GM18861 (cell line): ENCODE measurements around the gene MCM3.

ENCODE experiments used
- ATAC-seq: cut with Tn5 transposase; IDR thresholded peaks from one replicate; pipeline ENCODE4 v1.9.1; 2021; ENCODE audit not compliant: unreplicated experiment

MCM3 gene

DNA sequence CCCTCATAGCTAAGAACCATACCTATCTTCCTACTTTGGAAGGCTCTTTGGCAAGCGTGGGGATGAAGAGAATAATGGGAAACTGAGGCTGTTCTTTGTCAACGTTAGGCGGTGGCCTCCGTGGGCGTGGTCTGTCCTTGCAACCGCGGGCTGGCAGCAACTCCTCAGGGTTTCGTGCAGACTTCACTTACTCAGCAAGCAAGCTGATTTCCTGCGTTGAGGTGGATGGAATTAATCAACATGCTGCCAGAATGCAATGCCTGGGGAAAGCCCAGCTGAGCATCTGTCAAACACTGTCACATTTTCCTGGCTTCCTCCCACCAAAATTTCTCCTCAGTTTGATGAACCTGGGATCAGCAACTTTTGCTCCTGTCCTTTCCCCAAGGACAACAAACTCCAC lies 31.0 kb downstream of the MCM3 start:
- ATAC-seq, result no peak

DNA sequence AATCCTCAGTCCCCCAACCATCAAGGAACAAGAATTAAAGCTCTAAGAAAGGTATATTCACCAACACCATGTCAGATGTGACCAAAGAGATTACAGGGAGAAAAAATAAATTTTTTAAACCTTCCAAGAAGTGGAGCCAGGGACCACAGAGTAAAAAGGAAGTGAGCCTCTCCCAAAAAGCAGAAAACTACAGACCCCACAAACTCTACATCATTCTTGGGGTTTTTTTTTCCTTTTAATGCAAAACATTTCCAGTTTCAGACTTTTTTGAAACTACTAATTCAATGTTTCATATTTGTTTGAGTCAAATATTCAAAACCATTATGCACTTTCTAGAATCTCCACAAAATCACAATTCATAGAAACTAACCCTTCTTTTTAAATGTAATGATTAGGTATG lies 33.4 kb downstream of the MCM3 start:
- no peak for ATAC-seq

DNA sequence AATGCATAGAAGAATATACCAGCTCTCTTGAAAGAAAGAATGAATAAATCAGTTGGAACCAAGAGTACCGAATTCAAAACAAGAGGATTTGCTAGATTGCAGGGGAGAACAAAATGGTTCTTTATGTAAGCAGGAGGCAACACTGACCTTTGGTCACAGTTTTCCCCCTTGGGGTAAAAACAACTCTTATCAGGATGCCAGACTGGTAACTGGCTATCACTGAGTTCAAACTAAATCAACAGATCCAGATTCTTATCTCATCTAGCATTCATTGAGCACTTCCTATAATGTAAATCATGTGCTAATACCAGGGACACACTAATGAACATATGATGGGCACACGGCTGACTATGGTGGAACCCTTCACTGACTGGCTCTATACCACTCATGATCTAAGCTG lies 35.5 kb downstream of the MCM3 start:
- ATAC-seq, result no peak

DNA sequence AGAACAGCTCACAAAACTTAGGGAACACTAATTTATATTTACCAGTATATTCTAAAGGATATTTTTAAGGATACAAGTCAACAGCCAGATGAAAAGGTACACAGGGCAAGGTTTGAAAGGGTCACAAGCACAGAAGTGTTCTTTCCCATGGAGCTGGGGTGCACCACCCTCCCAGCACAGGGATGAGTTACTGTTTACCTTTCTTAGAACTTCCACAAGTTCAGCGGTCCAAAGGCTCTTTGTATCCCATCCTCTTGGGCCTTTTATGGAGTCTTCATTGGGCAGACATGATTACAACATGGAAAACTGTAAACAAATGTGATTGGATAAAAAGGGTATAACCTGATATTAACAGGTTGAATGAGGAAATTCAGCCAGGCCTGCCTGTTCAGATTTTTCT lies 39.1 kb downstream of the MCM3 start:
- no peak for ATAC-seq

DNA sequence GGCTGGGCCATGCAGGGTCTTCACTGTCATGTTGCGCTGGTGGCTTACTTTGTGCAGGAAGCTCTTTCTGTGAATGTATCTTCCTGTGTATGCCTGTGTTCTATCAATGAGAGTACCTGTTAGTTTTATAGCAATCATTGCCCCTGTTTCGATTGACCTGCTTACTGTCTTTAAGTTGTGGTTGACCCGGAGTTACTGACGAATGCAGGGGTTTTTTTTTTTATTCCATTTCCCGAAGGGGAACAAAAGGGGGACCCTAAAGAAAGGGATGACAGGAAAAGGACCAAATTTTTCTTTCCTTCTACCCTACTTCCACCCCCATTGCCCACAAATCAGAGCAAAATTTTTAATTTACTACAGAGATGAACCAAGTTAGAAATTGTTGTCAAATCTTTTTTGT lies 40.1 kb downstream of the MCM3 start, which contains the start of gene IL17F:
Gene IL17F (minus strand): TSS at position 101 of the 400 bp plus-strand sequence. CDS start 71 bp downstream, at position 30.
- ATAC-seq, result no peak

DNA sequence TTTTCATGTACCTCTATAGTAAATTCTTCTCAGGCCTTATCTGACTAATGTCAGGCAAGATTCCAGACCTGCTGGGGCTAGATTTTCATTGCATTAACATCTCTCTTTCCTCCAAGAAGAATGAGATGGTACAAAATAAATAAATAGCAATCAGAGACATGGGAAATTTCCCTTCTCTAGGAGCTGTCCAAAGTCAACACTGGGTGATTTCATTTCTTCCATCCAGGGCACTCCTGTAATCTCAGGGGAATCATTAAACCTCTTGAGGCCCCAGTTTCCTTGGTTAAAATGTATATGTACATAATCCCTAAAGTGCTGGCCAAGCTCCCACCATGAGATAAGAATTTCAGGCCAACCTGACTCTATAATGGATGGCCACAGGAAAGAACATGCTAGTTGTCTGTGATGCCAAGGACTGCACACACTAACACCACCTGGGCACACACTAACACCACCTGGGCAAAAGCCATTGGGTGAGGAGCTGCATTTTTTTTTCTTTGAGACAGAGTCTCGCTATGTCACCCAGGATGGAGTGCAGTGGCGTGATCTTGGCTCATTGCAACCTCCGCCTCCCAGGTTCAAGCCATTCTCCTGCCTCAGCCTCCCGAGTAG lies 41.2 kb downstream of the MCM3 start:
- no peak for ATAC-seq

DNA sequence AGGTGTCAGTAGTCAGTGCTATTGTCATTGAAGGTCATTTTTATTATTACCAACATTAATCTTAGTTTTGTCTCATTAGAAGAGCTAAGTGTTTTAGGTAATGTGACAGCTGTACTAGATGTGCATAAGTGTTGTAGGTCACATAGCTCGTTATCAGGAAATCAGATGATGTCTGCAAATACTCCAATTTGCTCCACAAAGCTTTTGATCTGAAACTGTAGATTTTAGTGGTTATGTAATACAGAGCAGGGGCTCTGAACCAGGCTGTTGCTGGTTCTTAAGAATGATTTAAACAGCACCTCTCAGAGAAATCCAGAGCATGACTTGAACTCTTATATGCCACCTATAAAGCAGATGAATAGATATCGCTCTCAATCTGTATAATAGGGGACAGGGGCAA lies 42.7 kb downstream of the MCM3 start:
- no peak for ATAC-seq

DNA sequence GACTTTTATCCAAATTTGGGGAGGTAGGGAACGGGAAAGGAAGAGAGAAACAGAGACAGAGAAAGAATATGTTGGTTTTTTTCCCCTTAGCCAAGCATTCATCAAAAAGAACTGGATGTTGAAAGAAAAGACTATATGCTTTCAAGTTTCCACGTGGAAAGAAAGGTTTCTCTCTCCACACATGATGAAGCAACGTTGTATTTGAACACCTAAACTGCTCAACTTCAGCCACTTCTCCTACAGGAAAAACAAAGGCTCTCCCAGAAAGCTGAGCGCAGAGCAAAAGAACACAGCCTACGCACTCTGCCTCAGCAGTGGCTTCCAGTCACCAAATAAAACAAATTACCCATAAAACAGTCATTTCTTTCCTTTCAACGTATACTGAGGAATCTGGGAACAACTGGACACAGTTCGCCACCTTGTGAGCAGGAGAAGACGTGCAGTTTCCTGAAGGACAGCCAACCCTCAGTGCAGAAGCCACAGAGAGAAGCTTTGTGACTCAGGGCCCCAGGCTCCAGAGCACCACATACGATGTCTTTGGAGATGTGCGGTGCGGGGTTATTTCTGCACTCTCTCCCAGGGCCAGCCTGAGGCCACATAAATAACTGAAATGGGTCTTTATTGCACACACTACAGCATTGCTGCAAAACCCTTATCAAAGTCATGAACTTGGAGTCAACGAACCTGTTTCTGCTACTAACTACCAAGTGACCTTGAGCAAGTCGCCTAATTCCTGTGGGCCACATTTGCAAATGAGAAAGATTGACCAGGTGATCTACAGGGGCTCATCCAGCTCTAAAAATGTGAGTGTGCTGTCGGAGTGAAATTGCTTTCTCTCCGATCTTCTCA lies 50.3 kb downstream of the MCM3 start:
- peak; percentile 83 for ATAC-seq

DNA sequence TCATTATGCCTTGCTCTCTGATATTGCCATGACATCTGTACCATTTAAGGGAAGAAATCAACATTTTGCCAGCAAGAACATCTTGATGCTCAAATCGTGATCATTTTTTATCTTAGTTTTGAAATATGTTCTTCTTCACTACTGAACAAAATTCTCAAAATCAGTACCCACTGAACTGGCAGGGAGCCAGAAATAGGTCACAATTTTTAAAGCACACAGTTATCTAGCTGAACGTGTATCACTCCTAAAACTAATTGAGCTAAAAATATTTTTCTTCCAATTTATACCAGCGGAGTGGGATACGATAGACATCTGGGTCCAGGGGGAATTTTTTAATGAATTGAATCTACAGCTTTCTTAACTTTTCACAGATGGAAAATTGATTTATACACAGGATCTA lies 51.5 kb downstream of the MCM3 start:
- ATAC-seq, result no peak

DNA sequence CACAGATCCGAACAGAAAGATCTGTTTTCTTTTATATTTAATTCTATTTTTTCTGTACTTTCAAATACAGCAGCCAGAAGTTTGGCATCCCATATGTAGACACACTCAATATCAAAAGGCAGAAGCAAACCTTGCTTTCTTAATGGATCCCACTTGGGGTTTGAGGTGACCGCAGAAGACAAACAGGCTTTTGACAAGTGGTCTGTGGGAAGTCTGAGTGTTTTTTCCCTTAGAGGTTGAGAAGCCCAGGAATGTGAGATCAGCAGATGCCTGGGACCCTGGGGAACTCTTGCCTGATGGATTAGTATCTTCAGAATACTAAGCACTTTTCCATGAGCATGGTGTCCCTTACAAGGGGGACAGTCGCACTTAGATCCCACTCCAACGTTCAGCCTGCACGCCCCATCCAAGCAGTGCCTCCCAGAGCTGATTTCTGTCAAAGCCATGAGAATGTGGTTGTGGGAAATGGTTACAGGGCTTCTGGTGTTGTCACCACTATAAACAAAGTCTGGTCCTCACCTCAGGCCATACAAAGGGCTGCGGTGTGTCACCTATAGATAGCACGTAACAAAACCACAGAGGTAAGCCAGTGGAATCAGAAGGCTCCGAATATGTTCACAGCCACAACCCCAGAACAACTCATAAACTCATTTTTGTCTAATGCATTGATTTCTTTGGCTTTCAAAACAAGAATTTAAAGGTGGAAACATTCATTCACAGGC lies 53.0 kb downstream of the MCM3 start:
- ATAC-seq, result no peak

DNA sequence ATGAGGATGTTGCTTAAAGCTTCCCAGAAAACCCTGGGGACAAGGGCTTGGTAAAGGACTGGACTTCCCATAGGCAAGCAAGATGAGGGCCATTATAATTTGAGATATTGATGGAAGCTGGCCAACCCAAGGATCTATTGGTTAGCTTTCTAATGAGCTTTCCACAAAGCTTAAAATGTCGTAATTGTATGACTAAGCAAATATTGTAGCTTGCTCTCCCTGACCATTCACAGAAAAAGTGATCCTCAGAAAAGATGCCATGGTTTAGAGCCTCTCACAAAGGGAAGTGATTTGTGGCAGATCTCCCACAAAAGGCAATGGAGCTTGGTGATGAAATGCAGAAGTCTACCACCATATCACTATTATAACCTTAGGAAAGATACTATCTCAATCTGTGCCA lies 53.9 kb downstream of the MCM3 start:
- ATAC-seq, result no peak

DNA sequence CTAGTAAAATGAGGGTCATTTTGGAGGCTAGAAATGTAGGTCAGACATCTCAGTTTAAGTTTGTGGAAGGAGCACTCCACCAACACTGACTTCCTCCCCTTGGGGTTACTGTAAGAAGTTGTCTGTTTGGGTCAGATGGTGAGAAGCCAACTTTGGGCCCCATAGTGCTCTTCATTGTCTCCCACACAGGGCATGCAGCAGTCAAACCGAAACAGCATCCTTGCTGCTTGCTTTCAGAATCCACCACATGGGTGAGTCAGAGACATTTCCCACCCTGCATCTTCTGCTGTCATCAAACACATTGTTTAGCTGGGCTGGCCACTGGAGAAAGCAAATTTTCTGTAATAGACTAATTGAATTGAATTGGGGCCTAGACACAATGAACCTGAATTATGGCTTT lies 57.0 kb downstream of the MCM3 start:
- peak; percentile 100 for ATAC-seq

DNA sequence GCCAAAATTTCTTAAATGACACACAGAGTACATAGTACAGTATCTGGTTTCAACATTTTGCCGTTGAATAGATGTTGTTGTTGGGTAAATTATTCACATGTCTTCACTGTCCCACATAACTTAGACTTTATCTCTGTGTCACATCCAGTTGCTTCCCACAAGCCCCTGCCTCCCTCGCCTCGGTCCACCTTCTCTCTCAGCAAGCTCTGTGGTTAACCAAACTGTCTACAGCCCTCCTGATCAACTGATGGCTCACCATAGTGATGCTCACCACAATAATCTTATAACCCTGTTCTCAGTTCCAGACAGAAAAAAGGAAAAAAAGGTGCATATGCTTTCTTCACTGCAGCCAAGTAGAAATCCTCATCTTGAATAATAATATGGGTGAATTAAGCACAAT lies 63.2 kb downstream of the MCM3 start:
- ATAC-seq, result no peak

DNA sequence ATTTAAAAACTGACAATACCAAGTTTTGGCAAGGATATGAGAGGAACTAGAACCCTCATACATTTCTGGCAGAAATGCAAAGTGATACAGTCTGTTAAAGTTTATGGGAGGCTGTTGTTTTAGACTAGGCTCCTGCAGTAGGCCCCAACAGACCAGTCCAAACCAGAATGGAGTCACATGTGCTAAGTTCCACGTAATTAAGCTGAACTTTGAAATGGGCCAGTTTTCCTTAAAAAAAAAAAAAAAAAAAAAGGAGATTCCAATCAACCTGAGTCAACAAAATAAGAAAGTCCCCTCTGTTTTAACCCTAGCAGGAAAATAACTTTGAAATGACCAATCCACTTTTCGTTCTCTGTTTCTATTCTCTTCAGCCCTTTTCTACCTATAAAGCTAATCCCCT lies 66.8 kb downstream of the MCM3 start:
- ATAC-seq, result no peak

DNA sequence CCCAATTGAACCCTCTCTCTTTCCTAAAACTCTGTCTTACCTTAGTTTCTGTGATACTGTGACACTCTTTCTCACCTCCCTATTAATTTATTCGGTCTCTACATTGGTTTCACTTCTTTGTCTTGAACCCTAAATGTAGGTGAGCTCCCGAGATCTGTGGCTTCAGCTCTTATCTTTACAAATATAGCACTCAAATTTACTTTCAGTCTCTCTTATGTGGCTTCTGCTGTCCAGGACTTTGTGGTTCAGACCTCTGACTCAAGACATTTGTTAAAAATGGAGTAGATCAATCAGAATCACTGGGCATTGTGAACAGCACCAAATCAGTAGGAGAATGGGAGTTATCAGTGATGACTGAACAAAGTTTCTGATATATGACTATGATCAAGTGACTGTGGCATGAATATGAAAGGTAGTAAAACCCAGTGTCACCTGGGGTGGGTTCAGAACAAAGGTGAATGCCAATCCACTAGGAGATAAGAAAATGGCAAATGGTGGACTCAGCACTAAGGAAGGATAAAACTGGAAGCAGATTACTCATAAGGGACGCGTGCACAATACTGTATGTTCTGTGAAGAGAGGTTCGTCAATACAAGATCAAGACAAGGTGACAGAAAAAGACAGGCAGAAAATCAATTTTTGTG lies 67.5 kb downstream of the MCM3 start:
- no peak for ATAC-seq

DNA sequence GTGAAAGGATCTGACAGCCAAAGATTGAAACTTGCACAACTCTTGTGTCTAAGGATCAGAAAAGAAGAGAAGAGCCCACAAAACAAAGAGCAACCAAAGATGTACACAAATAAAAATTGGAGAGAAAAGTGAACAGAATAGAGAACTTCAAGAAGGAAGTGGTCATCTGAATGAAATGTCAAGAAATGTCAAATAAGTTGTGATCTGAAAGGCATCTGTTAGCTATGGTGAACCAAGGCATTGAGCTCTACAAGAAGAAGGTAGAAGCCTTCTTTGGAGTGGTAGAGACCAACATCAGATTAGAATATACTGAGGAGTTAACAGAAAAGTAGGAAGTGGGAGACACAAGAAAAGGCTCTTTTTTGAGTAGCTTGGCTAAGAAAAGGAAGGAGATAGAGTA lies 68.8 kb downstream of the MCM3 start:
- no peak for ATAC-seq
